Measurements from ENCODE around the gene NGB. TPM values are rescaled to one million over a fixed set of nuclear protein-coding genes. Genes with fewer than 3 reads are reported as not detected.

NGB gene
- total and polyA plus RNA-seq, 9 of the 15 experiments (the other 6 are each of a cell fraction or from before 2014, with no cell fraction given): not detected

GRCh38 chr14:77301103-77301502, 30.1 kb upstream of the NGB start:
- Histone ChIP-seq H3K9me1 (ENCODE audit: control insufficient read depth, insufficient read depth, low read length) (no peaks in the 10 kb centered on the region), H4K20me1 (replicated peaks; ENCODE audit: control insufficient read depth, insufficient read depth, low read length) (no peaks in the 10 kb centered on the region), H3K79me2 (ENCODE audit: control insufficient read depth, insufficient read depth, low read length) (no peaks in the 10 kb centered on the region), H3K4me1 (replicated peaks in 1 of 2; ENCODE audit: control insufficient read depth in 2 of 2, insufficient read depth in 2 of 2, low read length in 2 of 2) (peaks cover 0 to 5% of the 10 kb centered on the region in 2 experiments; a peak in 2 of 5 replicates), H3K4me3 (no peak overlapping the region), H3K27ac (ENCODE audit: extremely low read depth, low read depth, low read length) (no peak overlapping the region), H3K4me2 (ENCODE audit: insufficient read depth, low read length) (no peak overlapping the region), H3K36me3 (ENCODE audit: control insufficient read depth, insufficient read depth, low read length) (peaks cover 23% of the 10 kb centered on the region; the same call in 2 of the 3 replicates), H3K9ac (ENCODE audit: insufficient read depth in 1 of 2, low read depth in 2 of 2, low read length in 2 of 2) (no peak overlapping the region), H3K27me3 (ENCODE audit: control insufficient read depth in 2 of 2, insufficient read depth in 2 of 2, low read length in 2 of 2) (no peaks in the 10 kb centered on the region), H2AFZ (ENCODE audit: low read depth, low read length) (no peak overlapping the region), H3K9me3 (replicated peaks; ENCODE audit: control insufficient read depth, insufficient read depth, low read depth, low read length) (no peaks in the 10 kb centered on the region)
- BruUV-seq (replicated peaks): no TSS peak
- DNase-seq (ENCODE audit: extremely low read depth in 1 of 4, low spot score in 3 of 4): peak; percentile 43 to 78 (median 54)
- POLR2A ChIA-PET: interaction anchor here (1.1 to 1.4 kb wide), 2 partner anchors 18 kb away, joined by 3 to 4 read pairs; no protein-coding TSS in a partner anchor
- in situ Hi-C loops (cut with MboI) (no loop called here), intact Hi-C loops (cut with micrococcal nuclease) (loop anchor here (1.0 to 5.0 kb wide), 3 partner anchors 15 to 251 kb away; partner anchors contain the start of genes AHSA1 and VIPAS39)
- FAIRE-seq: peak; percentile 91
- WGBS (ENCODE audit: insufficient coverage, low coverage, missing lambda C conversion rate): 53% methylated on average over 5 of the region's 10 CpGs
- CTCF ChIA-PET (ENCODE audit: low intra/inter-chr PET ratio): interaction anchor here (0.7 to 1.7 kb wide), 3 partner anchors 15 to 461 kb away, joined by 3 to 11 read pairs (median 4); no protein-coding TSS in a partner anchor
- peak; percentile 92 for ATAC-seq
- TF ChIP-seq NCOA2 (IDR thresholded peaks at IDR 0.05; ENCODE audit: partially characterized antibody in 2 of 2) (no peak), CCNT2 (IDR thresholded peaks at IDR 0.05; ENCODE audit: borderline replicate concordance, extremely low read depth, insufficient read length, low read depth, low read length) (no peak), NRF1 (conservative IDR thresholded peaks at IDR 0.05 in 1 of 2, IDR thresholded peaks at IDR 0.05 in 1 of 2) (peak; percentile 56 to 62), CREM (IDR thresholded peaks at IDR 0.05; ENCODE audit: low read depth) (peak; percentile 13; the same call in 1 of the 2 replicates), RBBP5 (IDR thresholded peaks at IDR 0.05; ENCODE audit: borderline replicate concordance, insufficient read depth, low read length, poor library complexity, severe bottlenecking) (no peak), ATF3 (IDR thresholded peaks at IDR 0.05) (no peak), ATF3 (CRISPR knock-in tag; conservative IDR thresholded peaks at IDR 0.05) (no peak), NFIC (IDR thresholded peaks at IDR 0.05) (0 out of 2 replicates have a peak, but pooled peaks have one; percentile 15), ZNF584 (CRISPR knock-in tag; IDR thresholded peaks at IDR 0.05; ENCODE audit: low read depth) (no peak), CTCFL (IDR thresholded peaks at IDR 0.05; ENCODE audit: borderline replicate concordance, insufficient read depth, low read depth, low read length, poor library complexity, severe bottlenecking) (peak; percentile 63), ZBTB11 (CRISPR knock-in tag; IDR thresholded peaks at IDR 0.05) (no peak), MYBL2 (IDR thresholded peaks at IDR 0.05; ENCODE audit: low read depth) (no peak), MYBL2 (CRISPR knock-in tag; IDR thresholded peaks at IDR 0.05; ENCODE audit: borderline replicate concordance) (no peak), MCM3 (IDR thresholded peaks at IDR 0.05) (no peak), ARID2 (IDR thresholded peaks at IDR 0.05) (0 out of 2 replicates have a peak, but pooled peaks have one; percentile 43)
